Bronchial epithelial cell (primary cell): ENCODE data around the gene SLC35F1. TPM values are rescaled to one million over a fixed set of nuclear protein-coding genes. Genes with fewer than 3 reads are reported as not detected.

Experiments used
- DNase-seq: peaks from one replicate; pipeline ENCODE4 v3.0.0-alpha.2; 2010; ENCODE audit warnings: low read depth
- FAIRE-seq: peaks from 2 replicates; lab custom pipeline; 2011; peaks lifted over from hg19 to GRCh38; lab: Jason Lieb, UNC
- H3K27me3 ChIP-seq: 2 replicates; pipeline ENCODE4 v1.5.1; 2011; ENCODE audit warnings: low read length; ENCODE audit not compliant: control insufficient read depth, insufficient read depth
- H3K36me3 ChIP-seq: 2 replicates; pipeline ENCODE4 v1.5.1; 2011; ENCODE audit warnings: low read length; ENCODE audit not compliant: control insufficient read depth, insufficient read depth
- H3K4me3 ChIP-seq: 2 replicates; pipeline ENCODE4 v1.5.1; 2011; ENCODE audit warnings: mild to moderate bottlenecking, low read depth, low read length, control low read depth
- total RNA-seq: library from RNA; depleted of rRNA; stranded (reverse); fragments of >200 nt; gene quantifications from 2 replicates; pipeline ENCODE4 v1.2.1, GENCODE V29; 2014
- TF ChIP-seq, protein P1 (sequence below): IDR thresholded peaks from 2 replicates; pipeline ENCODE4 v1.5.1; 2011; ENCODE audit warnings: mild to moderate bottlenecking, moderate library complexity, low read length, control low read depth, inconsistent platforms; ENCODE audit not compliant: insufficient read depth, severe bottlenecking

The SLC35F1 gene
- total RNA-seq, 1 donor from 2014 or later, result not detected

DNA sequence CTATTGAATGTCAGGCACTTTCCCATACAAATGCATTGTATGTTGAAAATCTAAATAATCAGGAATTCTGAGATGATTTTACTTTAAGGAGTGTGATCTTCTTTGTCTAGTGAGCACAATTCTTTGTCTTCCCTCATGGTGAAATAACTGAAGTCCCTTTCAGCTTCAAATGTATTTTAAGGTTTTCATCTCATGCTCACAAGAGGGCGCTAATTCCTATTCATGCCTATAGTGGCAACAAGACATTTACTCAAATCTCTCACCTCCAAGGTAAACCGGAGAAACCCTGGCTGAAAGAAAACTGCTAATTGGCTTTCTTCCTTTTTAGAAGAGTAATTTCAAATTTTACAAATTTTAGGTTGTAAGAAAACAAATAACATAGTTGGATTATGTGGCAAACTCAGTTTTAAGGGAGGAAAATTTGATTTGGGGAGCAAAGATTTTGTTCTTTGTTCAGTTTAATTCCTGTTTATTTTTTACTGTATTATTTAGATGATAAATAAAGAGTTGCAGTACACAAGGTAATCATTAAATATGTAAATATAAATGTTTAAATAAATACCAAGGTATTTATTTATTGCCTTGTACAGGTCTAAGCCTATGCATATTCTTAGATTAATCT, 69.1 kb downstream of the SLC35F1 start:
- FAIRE-seq, result no peak
- peak; percentile 60 for DNase-seq
- TF ChIP-seq, protein P1, sequence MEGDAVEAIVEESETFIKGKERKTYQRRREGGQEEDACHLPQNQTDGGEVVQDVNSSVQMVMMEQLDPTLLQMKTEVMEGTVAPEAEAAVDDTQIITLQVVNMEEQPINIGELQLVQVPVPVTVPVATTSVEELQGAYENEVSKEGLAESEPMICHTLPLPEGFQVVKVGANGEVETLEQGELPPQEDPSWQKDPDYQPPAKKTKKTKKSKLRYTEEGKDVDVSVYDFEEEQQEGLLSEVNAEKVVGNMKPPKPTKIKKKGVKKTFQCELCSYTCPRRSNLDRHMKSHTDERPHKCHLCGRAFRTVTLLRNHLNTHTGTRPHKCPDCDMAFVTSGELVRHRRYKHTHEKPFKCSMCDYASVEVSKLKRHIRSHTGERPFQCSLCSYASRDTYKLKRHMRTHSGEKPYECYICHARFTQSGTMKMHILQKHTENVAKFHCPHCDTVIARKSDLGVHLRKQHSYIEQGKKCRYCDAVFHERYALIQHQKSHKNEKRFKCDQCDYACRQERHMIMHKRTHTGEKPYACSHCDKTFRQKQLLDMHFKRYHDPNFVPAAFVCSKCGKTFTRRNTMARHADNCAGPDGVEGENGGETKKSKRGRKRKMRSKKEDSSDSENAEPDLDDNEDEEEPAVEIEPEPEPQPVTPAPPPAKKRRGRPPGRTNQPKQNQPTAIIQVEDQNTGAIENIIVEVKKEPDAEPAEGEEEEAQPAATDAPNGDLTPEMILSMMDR, result peak; percentile 55

DNA sequence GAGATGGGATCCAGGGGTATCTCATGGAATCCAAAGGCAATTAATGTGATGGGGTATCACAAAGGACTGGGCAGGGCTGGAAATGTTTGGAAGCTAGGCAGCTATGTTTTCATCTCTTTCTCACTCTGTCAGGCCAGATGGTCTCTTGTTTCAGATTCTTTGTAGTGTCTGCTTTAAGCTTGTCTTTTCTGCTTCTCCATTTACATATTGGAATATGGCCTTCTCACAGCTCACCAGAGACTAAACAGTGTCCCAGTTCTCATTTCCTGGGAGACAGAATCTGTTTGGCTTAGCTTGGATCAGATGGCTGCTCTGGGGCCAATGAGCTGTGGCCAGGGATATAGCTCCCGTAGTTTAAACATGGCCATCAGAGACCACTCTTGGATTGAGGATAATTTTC, 78.9 kb downstream of the SLC35F1 start:
- Histone ChIP-seq H3K27me3 (no peaks in the 10 kb centered on the region), H3K4me3 (no peak overlapping the region)
- no peak for DNase-seq

More for the DNA sequence above, 69.1 kb downstream of the SLC35F1 start:
- no peaks in the 10 kb centered on the region for H3K36me3 ChIP-seq
- H3K4me3 ChIP-seq, result no peak overlapping the region
- H3K27me3 ChIP-seq, result no peaks in the 10 kb centered on the region

DNA sequence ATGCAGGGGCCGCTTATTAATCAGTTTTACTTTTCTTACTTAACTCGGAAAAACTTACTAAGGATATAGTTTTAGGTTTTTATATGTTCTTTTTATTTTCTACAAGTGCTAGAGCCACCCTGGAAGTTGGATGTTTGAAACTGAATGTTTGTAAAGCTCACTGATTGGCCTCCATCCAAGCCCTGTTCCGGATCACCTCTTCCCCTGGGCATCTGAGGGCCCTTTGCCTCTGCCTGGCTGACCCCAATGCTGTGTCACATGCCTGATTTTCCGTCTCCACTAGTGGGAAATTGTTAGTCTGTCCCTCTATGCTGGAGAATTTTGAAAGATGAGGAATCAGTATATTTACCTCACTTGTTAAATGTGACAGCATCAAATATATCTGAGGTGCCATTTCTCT, 79.3 kb downstream of the SLC35F1 start:
- TF ChIP-seq, protein P1, result no peak
- H3K4me3 ChIP-seq, result no peak overlapping the region
- no peaks in the 10 kb centered on the region for H3K27me3 ChIP-seq
- FAIRE-seq (no peak), DNase-seq (no peak)
- no peaks in the 10 kb centered on the region for H3K36me3 ChIP-seq

More for the DNA sequence above, 78.9 kb downstream of the SLC35F1 start:
- H3K36me3 ChIP-seq, result no peaks in the 10 kb centered on the region
- TF ChIP-seq, protein P1, result no peak
- no peak for FAIRE-seq

DNA sequence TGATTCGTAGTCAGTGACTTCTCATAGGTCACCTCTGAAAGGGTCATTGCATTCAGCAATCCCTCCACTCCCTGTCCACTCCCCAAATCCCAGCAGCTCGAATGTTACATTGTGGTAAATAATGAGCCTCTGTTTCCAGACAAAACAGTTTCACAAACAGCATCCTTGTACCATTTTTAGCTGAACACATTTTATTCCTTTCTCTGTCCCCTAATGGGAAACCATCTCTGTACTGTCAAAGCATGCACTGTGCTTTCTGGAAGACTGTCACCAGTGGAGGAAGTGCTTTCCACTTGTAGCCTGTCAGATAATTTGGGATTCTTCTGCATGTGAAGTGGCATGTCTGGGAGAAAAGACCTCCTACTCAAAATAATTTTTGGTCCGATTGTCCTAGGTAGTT, 82.0 kb downstream of the SLC35F1 start:
- Histone ChIP-seq H3K4me3 (no peak overlapping the region), H3K27me3 (no peaks in the 10 kb centered on the region), H3K36me3 (no peaks in the 10 kb centered on the region)
- FAIRE-seq, result no peak
- TF ChIP-seq, protein P1, result no peak
- DNase-seq, result no peak

DNA sequence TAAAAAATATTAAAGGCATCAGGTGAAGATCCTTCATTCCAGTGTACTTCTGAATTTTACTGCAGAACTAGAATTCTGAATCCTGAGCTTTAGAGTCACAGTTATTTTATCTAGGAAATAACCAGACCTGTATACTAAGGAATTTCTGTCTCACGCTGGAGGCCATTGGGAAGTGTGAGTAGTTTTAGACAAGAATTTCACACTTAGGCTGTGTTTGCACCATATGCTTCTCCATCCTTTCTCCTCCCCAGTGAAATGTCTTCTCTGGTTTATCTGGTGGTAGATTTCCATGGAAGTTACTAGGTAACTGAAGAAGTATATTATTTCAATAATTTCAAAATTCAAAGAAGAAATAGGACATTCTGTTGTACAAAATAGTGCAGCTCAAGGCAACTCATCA, 83.1 kb downstream of the SLC35F1 start:
- Histone ChIP-seq H3K36me3 (no peaks in the 10 kb centered on the region), H3K4me3 (no peak overlapping the region), H3K27me3 (no peaks in the 10 kb centered on the region)
- no peak for FAIRE-seq
- TF ChIP-seq, protein P1, result no peak
- DNase-seq, result no peak

DNA sequence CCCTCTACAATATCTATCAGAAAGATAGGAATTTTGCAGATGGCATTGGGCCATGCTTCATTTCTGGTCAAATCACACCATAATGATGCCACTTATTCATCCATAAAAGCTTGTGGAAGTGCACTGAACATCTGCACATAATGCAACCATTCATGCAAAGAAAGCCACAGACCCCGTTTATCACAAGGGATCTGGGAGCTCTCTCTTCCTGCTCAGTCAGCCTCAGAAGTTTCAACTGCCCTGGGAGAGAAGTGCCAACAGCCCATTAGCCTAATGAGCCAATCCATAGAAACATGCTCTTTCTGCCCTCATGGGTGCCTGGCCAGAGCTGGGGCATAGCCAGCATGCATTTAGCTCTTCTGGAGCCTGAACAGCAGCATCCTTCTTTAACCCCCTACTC, 85.8 kb downstream of the SLC35F1 start:
- FAIRE-seq (no peak), DNase-seq (no peak)
- no peak overlapping the region for H3K4me3 ChIP-seq
- no peaks in the 10 kb centered on the region for H3K36me3 ChIP-seq
- H3K27me3 ChIP-seq, result no peaks in the 10 kb centered on the region
- TF ChIP-seq, protein P1, result no peak
